GM19395 (cell line): ENCODE results near the gene STAP1.
A peak's percentile ranks its signal among the peaks of the same experiment; 100 is the strongest.

Experiments
- ATAC-seq: cut with Tn5 transposase; IDR thresholded peaks from one replicate; pipeline ENCODE4 v1.9.1; 2021; ENCODE audit warnings: mild to moderate bottlenecking, moderate library complexity; ENCODE audit not compliant: unreplicated experiment

STAP1 gene

DNA sequence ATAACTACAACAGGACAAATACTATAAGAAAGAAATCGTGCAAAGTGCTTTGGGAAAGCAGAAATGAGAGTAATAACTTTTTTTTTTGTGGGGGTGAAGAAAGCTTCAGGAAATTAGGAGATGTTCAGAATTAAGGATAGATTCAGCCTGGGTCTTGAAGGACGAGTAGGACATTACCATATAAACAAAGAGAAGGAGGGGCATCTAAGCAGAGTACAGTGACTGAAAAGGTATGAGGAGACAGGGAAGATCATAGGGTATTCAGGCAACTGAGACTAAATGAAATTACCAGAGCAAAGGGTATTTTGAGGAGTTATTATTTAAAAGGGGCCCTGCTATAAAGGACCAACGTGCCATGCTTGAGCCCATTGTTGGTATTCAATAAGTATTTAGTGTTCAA lies 3.1 kb upstream of the STAP1 start:
- ATAC-seq = no peak

DNA sequence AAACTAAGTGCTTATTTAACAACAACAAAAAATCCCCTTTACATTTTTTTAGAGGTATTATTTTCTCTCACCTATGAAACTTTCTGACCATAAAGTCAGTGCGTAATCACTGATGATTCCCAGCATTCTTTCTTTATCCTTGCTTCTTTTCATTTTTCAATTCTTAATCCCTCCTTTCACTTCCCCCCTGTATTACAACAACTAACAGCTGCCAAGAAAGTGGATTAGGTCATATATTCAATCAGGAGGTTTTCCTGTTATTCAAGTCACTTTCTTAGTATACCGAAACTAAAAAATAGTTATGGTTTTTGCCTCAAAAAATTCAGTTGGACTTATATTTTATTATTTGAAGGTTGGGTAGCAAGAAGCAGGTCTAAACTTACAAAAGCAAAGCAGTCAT lies 2.1 kb upstream of the STAP1 start:
- peak; percentile 36 for ATAC-seq

DNA sequence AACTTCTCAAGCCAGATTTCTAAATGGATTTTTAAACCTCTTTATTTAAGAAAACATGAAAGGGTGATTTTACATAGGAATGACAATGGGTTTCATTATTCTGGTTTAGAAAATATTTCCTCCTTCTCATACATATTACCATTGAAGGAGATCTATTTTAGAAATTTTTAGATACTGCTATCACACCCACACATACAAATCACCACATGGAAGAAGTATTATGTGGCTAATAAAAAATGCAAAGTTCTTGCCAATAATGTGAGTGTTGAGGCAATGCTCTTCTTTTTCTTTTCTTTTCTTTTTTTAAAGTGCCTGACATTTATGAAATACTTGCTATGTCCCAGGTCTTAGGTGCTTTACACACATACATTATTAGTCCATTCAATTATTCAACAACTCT lies 6.8 kb downstream of the STAP1 start:
- no peak for ATAC-seq

DNA sequence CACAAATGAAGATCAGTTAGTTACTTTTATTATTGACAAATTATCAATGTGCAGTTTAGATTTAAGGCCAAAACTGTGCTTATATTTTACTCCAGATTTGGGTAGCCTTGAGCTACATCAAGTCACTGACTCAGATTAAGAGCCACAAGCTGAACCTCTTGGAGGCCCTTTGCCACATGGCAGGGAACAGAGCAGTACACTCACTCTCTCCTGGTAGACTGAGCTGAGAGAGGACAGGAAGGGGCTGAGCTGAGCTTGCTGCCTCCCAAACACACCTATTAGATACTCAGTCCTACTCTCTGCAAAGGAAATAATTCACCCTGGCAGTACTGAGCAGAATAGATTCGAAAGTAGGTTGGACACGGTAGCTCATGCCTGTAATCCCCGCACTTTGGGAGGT lies 7.8 kb downstream of the STAP1 start:
- no peak for ATAC-seq

DNA sequence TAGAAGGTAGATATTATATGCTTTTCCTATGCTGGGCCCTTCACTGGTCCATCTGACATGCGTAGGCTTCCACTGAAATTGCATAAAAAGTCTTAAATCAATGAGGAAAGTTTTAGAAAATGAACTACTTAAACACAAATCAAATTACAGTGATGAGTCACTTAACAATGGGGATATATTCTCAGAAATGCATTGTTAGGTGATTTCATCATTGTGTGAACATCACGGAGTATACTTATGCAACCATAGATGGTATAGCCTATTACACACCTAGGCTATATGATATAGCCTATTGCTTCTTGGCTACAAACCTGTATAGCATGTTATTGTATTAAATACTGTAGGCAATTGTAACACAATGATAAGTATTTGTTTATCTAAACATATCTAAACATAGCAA lies 10.3 kb downstream of the STAP1 start:
- no peak for ATAC-seq

DNA sequence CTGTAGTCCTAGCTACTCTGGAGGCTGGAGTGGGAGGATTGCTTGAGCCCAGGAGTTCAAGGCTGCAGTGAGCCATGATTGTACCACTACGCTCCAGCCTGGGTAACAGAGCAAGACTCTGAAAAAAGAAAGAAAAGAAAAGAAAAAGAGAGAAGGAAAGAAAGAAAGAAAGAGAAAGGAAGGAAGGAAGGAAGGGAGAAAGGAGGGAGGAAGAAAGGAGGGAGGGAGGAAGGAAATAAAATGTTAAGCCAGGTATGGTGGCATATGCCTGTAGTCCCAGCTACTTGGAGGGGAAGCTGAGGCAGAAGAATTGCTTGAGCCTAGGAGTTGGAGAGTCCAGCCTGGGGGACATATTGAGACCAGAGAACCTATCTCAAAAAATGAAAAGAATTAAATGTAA lies 12.0 kb downstream of the STAP1 start:
- no peak for ATAC-seq

DNA sequence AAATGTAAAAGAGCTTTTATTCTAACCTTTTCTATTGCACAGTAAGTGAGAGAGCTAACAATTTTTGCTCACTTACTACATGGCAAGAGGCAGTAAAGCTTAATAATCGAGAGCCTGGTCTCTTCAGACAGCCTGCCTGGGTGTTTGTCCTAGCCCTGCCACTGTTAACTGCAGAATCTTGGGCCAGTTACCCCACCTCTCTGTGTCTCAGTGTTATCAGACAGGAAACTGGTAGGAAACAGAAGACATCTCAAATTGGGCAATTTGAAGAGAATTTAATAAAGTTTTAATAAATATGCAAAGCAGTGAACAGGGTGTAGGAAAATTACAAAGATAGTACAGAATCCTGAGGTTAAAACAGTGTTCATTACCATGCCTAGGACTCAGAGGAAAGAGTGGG lies 13.4 kb downstream of the STAP1 start:
- ATAC-seq = no peak

DNA sequence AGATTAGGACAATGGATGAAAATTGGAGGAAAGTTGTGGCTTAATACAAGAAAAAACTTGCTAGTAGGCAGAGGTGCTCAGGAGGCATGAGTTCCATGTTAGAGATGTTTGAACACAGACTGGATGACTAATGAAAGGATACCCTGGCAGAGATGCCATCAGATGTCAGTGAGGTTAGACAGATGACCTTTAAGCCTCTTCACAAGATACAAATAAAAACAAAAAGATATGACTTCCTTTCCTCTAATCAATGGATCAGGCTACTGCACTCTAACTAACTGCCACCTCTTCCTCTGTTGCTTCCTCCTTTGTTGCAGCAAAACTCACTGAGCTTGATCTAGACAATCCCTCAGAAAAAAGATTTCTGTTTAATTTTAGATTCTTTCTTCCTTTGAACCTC lies 14.7 kb downstream of the STAP1 start:
- ATAC-seq = no peak

DNA sequence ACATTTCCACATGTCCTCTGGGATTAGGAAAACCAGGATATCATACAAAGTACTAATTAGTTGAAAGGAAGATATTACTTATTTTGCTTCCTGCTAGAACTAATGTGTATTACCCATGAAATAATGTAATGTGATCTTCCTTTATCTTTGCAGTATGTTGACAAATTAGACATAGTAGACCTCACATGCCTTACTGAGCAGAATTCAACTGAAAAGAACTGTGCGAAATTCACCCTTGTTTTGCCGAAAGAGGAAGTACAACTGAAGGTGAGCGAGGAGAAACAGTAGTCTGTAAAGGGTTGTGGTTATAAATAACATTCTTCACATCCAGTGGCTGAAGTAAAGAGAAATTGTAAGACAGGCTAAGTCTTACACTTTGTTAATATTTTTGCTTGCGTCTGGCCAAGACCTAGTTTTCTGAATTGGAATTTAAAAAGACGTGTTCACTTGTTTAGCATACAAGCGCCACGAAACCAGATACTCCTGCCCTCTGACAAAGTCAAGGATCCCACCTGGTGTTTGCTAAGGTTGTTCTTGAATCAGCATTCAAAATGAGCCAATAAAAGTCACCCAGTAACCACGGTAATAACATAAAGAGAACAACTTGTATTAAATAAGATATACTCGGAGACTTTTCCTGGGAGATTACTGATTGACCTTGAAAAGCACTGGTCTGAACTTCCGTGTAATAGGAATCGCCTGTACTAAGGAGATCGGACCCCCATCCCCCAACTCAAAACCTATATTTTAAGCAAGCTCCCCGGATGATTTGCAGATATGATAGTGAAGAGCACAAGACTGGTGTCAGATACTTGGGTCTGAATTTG lies 16.9 kb downstream of the STAP1 start:
- peak; percentile 96 for ATAC-seq

DNA sequence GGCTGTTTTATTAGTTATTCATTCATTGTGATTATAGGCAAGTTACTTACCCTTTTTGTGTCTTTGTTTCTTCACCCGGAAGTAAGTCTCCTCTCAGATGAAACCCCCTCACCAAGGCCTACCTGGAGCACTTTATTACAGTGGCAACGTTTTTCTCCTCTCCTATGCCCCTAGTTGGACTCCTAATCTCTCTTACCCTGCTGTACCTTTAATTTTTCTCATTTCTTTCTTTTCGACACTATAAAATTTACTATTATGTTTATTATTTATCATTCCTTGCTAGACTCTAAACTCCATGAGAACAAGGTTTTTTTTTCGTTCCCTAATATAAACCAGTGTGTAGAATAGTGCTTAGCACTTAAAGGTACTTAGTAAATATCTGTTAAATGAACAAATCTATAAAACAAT lies 17.5 kb downstream of the STAP1 start:
- ATAC-seq = no peak

DNA sequence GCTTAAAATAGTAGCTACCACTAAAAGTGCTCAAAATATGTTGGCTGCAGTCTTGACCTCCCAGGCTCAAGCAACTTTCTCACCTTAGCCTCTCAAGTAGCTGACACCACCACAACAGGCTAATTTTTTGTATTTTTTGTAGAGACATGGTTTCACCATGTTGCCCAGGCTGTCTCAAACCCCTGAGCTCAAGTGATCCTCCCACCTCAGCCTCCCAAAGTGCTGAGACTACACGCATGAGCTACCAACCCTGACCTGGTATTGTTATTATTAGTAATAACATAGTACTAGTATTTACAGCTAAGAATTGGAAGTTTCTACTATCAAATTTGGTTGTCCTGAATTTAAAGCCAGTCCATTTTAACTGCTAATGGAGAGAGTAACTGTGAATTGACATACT lies 18.0 kb downstream of the STAP1 start:
- ATAC-seq = peak; percentile 44

DNA sequence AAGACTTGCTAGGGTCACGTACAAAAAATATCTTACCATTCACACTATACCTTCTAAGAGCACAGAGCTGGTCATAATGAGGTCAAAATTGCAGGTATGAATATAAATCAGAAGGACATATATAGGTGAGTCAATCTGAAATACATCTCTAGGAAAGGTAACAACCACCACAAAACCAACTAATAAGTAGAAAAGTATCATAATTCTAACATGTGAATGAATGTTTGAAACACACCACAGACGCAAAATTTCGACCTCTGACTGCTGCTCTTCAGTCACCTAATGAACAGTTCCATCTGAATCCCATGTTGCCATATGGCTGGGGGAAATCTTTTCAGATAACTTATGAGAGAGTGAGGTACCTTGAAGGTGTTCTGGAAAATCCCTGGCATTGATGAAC lies 22.1 kb downstream of the STAP1 start:
- ATAC-seq = peak; percentile 38

DNA sequence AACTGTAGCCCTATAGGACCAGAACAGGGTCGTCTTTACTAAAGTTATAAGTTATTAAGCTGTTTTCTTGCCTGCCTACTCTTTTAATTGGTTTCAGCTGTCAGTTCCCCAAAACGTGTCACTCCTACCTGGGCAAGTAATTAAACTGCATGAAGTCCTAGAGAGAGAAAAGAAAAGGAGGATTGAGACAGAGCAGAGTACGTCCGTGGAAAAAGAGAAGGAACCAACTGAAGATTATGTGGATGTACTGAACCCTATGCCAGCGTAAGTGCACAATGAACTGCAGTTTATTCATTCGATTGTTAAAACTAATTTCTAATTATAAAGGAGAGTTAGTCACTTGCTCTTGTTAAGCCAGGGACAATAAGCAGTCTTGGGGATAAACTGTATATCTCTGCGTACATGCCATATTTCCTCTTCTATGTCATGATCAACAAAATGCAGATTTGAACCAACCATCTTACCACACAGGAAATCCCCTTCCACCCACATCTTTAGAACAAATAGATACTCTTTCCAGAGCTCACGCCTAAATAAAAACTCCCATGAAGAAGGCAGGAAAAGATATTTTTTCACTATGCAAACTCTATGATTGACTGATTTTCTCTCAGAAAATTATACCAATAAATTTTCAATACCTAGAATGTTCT lies 22.8 kb downstream of the STAP1 start:
- peak; percentile 46 for ATAC-seq

DNA sequence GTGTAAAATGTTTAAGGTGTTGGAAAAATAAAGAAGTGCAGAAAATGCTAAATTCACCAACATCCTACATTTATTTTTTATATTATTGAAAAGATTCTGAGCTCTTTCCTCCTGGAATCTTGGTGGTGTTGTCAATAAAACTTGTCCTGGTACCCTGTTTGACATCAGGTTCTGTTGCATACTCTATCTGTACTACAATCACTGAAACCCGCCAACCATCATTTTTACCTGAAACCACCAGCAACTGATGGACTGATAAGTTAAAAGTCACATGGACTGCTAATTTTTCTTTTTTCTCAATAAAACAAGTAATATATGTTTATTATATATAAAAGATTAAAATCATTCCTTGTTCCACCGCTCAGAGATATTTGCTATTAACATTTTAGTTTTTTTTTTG lies 23.4 kb downstream of the STAP1 start:
- no peak for ATAC-seq

DNA sequence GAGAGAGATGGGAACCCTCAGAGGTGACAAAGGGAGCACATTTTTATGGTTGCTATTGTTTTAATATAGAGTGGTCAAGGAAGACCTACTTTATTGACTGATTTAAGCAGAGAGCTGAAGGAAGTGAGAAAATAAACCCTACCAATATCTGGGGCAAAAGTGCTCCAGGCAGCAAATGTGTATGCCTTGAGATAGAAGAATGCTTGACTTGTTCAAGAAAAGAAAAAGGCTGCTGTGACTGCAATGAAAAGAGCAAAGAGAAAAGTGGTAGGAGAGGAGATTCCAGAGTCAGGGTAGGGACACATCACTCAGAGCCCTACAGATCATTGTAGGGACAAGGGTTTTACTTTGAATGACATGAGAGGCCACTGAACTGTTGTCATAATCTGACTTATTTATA lies 26.0 kb downstream of the STAP1 start:
- ATAC-seq = no peak

DNA sequence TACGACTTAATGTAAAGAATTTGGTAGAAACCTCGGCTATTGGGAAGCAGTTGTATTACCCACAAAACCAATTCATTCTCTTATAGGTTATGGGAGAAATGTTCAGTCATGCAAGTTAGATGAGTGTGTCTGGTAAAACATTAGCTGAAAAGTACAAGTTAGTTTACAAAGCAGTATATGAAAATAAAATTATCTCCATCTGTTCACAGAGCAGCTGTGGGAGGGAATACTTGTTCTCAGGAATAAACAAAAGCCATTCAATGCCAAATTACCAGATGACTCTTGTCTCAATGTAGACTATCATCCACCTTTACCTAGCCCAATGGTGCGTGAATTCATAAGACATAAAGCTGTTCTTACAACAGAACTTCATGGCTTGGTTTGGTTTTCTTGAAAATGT lies 28.6 kb downstream of the STAP1 start:
- ATAC-seq = no peak

DNA sequence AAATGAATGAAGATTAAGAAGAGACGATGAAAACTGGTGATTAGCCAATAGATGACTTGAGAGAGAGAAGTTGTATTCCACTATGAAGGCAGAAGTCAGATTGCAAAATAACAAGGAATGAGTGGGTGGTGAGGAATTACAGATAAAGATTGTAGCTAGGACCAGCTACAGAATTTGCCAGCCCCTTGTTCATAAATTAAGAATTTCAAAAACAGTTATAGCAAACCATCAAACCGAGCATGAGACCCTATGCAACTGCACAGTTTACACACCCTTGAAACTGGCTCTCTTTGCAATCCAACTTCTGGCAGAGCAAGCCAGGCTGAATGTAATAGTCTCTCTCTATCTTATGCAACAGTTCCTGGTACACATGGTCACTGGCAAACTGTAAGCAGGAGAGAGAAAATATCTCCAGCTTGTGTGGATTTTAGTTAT lies 35.2 kb downstream of the STAP1 start:
- no peak for ATAC-seq

DNA sequence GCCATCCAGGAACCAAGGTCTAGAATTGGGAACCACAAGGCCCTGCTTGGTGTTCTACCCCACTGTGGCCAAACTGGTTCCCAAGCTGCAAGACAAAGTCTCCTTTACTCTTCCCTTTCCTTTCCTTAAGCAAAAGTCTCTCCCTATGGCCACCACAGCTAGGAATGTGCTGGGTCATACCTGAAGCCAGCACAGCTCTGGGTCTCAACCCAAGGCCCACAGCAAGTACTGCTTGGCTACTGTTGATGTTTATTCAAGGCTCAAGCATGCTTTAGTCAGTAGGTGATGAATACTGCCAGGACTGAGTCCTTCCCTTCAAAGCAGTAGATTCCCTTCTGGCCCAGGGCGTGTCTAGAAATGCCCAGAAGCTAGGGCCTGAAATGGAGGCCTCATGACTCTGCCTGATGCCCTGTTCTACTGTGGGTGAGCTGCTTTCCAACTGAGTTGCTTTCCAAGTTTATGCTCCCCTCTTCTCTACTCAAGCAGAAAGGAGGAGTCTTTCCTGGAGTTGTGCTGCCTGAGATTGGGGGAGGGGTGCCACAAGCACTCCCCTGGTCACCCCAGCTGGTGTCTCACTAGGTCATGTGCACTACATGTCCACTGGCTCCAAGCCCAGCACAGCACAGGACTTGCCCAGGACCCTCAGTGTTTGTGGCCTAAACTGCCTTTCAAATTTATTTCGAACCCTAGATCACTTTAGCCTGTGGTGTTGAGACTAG lies 44.9 kb downstream of the STAP1 start:
- ATAC-seq = no peak

DNA sequence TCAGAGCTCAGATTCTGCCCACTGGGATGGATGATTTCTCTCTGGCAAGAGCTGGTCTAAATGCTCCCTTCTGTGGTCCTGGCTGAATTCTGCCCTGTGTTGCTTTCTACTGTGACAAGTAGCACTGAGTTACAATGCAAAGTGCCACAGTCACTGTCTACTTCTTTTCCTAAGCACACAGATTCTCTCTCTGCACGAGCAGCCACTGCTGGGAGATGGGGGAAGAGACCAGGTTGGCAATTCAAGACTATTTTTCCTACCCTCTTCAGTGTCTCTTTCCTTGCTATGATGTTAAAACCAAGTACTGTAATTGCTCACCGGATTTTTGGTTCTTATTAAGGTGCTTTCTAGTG lies 45.5 kb downstream of the STAP1 start:
- ATAC-seq = no peak

DNA sequence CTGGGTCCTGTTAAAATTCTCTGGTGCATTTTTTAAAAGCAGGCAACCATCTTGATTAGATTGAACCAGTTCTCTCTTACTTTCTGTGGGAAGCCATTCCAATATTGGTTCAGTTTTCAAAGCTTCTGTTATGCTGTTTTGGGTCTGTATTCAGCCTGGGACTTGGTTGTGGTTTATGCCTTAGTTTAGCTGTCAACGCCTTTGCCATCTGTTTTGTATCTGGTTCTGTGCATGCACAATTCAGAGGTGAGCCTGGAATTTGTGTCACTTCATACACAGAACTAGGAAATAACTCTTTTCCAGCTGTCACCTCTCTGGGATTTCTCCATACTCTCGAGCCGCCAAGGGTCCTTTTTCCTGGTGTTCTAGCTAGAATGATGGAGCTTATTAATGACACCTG lies 46.2 kb downstream of the STAP1 start:
- ATAC-seq = no peak

DNA sequence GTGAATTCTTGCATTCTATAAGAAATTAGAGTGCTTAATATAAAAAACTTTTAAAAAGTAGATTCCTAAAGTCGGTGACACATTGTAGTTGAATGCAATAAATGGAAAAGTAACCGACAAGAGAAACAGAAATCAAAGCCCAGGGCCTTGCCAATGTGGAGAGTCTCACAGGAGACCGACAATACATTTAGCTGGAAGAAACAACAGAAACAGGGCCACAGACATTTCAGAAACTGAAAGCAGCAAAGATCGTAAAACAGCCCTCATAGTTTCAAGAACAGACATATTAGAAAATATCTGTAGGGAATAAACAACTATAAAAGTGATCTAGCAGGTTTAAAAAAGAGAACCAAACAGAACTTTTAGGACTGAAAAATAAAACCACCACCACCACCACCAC lies 49.5 kb downstream of the STAP1 start:
- ATAC-seq = peak; percentile 54

DNA sequence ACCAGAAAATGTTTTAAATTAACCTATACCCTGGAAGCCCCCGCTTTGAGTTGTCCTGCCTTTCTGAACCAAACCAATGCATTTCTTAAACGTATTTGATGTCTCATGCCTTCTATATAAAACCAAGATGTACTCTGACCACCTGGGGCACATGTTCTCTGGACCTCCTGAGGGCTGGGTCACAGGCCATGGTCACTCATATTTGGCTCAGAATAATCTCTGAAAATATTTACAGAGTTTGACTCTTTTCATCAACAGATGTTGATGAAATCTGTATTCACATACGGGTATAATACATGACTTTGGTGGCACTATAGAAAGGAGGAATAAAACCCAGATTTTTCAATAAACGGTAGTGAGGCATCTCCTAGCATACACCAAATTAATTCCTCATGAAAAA lies 55.7 kb downstream of the STAP1 start:
- ATAC-seq = no peak
